ENCODE data around the gene COL20A1.

Gene COL20A1

GRCh38 chr20:63351326-63351700 lies 58.3 kb downstream of the COL20A1 start:
- DNase-seq = no peak

DNA sequence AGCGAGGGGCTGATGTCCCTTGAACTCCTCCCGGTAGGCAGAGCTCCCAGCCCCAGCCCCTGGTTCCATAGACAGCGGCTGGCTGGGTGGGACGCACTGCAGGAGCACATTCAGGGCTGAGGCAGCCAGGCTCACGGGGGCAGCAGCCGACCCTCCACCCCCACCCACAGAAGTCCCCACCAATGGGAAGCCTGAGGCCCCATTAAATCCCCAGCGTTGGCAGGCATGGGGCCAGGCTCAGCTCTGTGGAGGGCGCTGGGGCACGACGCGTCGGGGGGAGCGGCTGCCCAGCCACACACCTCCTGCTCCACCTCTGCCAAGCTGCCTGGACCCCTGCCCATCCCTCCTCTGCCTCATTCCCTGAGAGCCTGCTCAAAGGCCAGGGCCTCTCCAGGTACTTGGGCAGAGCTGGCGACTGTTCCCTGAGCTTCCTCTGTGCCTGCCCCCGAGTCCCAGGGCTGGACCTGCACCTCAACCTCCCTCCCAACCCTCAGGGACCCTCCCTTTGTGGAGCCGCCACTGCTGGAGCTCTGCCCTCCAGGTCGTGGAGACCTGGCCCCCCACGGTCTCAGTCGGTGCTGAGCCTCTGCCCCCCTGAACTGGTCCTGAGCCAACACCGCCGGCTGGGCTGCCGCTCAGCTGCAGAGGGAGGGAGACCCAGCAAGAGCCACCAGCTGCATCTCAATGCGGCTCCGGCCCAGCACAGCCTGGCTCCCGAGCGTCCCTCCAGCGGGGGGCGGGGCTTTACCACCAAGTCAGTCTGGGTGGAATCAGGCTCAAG lies 59.0 kb downstream of the COL20A1 start:
- no peak for DNase-seq

GRCh38 chr20:63352811-63353221 lies 59.8 kb downstream of the COL20A1 start:
- no peak for DNase-seq

DNA sequence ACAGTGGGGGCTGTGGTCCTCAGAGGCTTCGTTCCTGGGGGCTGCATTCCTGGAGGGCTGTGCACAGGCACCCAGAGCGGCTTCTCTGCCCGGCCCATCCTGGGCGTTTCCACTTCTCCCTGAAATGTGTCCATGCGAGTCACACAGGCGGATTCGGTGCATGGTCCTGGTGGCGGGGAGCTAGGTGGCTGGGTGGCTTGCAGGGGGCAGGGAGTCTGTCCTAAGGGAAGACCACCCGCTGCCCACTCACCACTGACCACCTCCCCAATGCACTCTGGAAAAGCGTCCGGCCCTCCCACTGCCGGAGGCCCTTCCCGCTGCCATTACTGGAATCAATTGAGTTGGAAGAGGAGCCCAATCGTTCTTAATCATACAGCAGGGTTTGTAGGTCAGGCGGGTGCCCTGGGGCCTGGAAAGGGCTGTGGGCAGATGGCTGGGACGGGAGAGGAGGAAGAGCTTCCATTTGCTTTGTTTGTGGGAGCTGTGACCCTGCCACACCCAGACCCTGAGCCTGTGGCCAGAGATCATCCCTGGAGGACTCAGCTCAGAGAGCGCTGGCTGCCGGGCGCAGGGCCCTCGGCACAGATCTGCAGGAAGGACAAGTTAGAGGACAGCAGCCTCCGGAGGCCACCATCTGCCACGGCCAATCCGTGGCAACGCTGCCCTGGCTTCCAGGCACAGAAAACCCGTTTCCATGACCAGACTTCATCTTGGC lies 61.8 kb downstream of the COL20A1 start:
- no peak for DNase-seq

GRCh38 chr20:63355781-63356295 lies 62.9 kb downstream of the COL20A1 start:
- no peak for DNase-seq

GRCh38 chr20:63356511-63356910 lies 63.5 kb downstream of the COL20A1 start:
- no peak for DNase-seq

GRCh38 chr20:63356931-63357879 lies 64.2 kb downstream of the COL20A1 start:
- no peak for DNase-seq

GRCh38 chr20:63357921-63358905 lies 65.2 kb downstream of the COL20A1 start:
- DNase-seq = no peak

DNA sequence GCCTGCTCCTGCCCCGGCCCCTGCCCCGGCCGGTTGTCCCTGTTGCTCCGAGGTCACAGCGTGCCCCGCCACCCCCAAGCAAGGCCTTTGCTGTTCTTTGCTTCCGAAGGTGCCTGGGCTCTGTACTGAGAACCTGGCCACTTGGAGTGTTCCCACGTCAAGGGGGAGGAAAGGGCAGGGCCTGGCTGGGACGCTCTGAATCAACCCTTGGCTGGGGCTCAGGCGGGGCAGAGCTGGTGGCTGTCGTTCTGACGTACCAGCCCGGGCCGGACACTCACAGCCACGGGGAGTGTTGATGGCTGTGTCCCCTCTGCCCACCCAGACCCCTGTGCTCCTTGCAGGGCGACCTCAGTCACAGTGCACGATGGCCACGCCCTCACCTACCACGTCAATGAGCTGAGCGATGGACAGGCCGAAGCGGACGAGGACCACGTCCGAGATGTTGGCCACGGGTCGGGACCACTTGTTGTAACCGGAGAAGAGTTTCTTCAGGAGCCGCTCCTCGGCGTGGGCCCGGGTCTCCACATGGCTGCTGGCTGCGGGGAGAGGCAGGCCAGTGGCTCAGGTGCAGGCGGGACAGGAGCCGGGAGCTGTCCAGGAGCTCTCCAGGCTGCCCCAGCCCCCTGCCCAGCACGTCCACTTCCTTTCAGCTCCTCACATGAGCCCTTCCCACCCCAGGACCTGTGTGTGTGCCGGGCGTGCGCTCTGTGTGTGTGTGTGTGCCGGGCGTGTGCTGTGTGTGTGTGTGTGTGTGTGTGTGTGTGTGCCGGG lies 66.4 kb downstream of the COL20A1 start:
- DNase-seq = no peak

DNA sequence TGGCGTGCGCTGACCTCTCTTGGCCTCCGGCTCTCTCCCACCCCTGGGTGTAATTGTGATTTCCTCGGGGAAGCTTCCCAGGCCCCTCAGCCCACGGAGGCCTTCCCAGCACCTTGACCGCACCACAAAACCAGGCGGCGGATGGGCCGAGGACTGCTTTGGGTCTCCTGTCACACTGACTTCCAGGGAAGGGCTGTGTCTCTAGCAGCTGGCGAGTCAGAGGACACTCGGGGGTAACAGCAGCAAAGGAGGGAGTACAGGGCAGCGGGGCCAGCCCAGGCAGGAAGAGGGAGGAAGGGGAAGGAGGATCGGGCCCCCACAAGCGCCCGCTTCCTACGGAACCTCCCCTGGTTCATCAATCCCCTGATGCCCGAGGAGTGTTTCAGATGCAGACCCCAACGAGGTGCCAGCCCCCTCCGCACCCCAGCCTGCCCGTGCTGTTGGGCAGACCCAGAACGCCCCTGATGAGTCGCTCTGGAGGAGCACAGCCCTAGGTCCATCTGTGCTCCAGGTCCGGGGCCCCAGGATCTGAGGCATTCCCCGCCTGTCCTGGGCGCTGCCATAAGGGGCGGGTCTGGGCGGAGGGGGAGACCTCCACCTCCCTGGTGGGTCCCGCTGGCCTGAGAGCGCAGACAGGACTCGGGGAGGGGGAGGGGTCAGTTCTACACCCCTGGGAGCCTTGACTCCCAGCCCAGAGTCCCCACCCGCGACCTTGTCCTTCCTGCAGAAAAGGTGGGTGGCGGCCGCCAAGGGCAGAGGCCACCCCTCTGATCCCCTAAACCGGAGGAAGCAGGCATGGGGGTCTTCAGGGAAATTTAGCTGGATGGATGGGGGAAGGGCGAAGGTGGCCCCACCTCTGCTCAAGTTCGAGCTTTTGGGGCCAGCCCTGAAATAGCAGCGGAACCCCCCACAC lies 67.2 kb downstream of the COL20A1 start:
- DNase-seq = no peak

GRCh38 chr20:63360850-63361518 lies 68.0 kb downstream of the COL20A1 start, which contains the start of gene CHRNA4:
TSS of gene CHRNA4 (minus strand) at chr20:63361349. CDS start at chr20:63361165, 184 bp downstream.
- DNase-seq = no peak

- no peak for DNase-seq
Observed at GRCh38 chr20:63361519-63362435, 68.8 kb downstream of the COL20A1 start.

DNA sequence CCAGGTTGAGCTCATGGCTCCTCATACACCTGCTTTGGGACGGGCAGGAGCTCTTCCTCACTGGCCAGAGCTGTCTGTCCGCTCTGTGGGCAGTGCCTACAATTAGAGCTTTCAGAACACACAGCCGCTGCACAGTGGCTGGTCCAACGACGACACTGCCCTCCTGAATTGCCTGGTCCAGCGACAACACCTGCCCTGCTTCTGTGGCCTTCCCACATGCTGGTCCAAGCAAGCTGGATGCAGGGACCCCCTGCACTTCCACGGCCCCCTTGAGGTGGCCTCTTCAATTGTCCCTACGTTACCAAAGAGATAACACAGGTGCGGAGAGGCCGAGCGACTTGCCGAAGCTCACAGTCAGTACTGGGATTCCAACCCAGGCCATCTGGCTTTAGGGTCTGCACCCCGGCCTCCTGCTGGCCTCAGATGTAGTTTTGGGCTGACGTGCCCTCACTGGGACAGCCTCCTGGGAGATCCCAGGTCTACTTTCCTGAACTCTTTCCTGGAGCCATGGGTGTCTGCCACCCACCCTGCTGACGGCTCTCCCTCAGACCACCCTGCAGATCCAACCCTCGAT lies 69.5 kb downstream of the COL20A1 start:
- no peak for DNase-seq

- DNase-seq = no peak
Observed at GRCh38 chr20:63363013-63363957, 70.3 kb downstream of the COL20A1 start.

DNA sequence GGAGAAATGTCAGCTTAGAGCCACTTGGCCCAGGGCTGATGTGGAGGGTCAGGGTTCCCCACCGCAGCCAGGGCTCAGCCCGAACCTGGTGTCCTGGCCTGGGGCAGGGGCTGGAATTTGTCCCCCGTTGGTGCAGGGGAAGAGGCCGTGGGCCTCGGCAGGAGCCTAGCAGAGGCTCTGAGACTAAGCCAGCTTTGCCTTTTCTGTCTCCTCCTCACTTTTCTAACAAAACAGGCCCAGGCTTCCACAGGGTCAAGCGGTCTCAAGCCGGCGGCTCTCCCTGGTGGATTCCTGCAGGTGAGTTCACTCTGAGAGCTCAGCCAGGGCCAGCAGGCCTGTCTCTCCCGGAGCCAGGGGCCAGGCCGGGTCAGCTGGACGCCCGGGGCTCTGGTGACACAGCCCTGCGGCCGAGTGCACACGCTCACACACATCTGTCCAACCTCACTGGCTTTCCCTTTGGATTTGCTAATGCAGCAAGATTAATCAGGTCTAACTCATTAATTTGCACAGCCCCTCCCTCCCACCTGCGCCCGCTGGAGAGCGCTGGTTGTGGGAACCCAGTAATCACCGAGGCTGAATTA lies 71.1 kb downstream of the COL20A1 start:
- DNase-seq = no peak

Data from activated CD4-positive, alpha-beta T cell treated with anti-CD3 and anti-CD28 coated beads, Interleukin-2, amount 50 U/mL, for 48 hours (primary cell).